ENCODE measurements around the gene UBAP2. TPM values are rescaled to one million over a fixed set of nuclear protein-coding genes. Genes with fewer than 3 reads are reported as not detected.

UBAP2 gene
- total RNA-seq, 2 experiments from 2014 or later = 28.6 to 32.8 TPM

DNA sequence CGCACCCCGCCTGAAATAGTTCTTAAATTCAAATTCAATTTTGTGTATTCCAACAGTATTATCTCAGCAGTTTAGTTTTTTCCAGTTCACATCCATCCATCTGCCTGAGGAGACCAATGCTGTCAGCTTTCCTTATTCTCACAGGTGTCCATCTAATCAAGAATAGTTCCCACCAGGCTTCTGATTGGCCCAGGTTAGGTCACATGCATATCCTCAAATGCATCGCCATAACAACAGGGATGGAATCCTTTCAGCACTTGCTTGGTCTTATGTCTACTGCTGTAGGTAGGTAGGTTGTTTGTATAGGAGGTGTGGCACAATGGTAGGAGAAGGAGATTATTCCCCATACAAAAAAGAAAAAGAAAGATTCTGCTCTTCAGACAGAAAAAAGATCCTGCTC is 140.6 kb downstream of the UBAP2 start:
- Mint-ChIP-seq H3K36me3 (ENCODE audit: low read depth) (peaks cover 22% of the 10 kb centered on the region), H3K27me3 (ENCODE audit: low read depth) (no peaks in the 10 kb centered on the region), H3K4me1 (ENCODE audit: low read depth) (peaks cover 15% of the 10 kb centered on the region), H3K4me3 (no peak overlapping the region), H3K27ac (no peak overlapping the region), H3K9me3 (no peaks in the 10 kb centered on the region)
- intact Hi-C loops (cut with micrococcal nuclease) = no loop called here
- no peak for DNase-seq
- CTCF ChIA-PET = no interaction called here

DNA sequence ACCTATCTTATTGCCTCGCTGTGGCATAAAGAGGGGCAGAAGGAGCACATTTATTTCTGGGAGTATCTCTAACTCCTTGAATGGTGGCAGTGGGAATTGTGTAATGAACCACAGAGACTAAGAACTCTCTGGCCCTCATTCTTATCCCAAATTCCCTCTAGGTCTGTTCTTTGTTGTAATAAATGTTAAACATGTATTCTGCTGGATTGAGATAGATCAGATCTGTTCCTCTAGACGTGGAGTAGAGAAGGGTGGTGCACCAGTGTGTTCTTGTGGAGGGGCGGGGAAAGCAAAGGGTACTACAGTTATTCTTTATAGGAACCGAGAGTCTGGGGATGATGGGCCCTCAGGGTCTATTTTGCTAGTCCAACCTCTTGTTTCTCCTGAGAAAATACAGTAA is 141.3 kb downstream of the UBAP2 start:
- Mint-ChIP-seq H3K36me3 (ENCODE audit: low read depth) (peaks cover 20% of the 10 kb centered on the region), H3K27ac (no peak overlapping the region)
- CTCF ChIA-PET = interaction anchor here (0.8 to 1.4 kb wide), 3 partner anchors 21 to 346 kb away, joined by 3 to 5 read pairs (median 3); no protein-coding TSS in a partner anchor

DNA sequence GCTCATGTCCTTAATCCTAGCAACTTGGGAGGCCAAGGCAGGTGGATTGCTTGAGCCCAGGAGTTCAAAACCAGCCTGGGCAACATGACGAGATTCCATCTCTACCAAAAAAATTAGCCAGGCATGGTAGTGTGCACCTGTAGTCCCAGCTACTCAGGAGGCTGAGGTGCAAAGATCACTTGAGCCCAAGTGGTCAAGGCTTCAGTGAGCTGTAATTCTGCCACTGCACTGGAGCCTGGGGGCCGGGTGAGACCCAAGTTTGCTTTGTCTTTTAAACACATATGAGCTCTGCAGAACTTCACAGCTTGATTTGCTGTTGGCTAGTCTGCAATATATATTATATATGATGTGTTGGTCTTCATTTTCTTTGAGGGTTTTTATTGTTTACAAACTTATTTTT is 141.9 kb downstream of the UBAP2 start:
- Mint-ChIP-seq H3K27me3 (ENCODE audit: low read depth) (no peaks in the 10 kb centered on the region), H3K36me3 (ENCODE audit: low read depth) (peaks cover 20% of the 10 kb centered on the region), H3K4me3 (no peak overlapping the region), H3K9me3 (no peaks in the 10 kb centered on the region), H3K4me1 (ENCODE audit: low read depth) (peaks cover 16% of the 10 kb centered on the region), H3K27ac (no peak overlapping the region)
- no peak for DNase-seq
- intact Hi-C loops (cut with micrococcal nuclease) = no loop called here
- CTCF ChIA-PET = interaction anchor here (0.8 to 1.4 kb wide), 3 partner anchors 22 to 347 kb away, joined by 3 to 5 read pairs (median 3); no protein-coding TSS in a partner anchor

More for the DNA sequence above, 141.3 kb downstream of the UBAP2 start:
- H3K9me3 Mint-ChIP-seq = no peaks in the 10 kb centered on the region
- H3K4me1 Mint-ChIP-seq (ENCODE audit: low read depth) = peaks cover 16% of the 10 kb centered on the region
- intact Hi-C loops (cut with micrococcal nuclease) = no loop called here
- no peak overlapping the region for H3K4me3 Mint-ChIP-seq
- H3K27me3 Mint-ChIP-seq (ENCODE audit: low read depth) = no peaks in the 10 kb centered on the region
- no peak for DNase-seq

DNA sequence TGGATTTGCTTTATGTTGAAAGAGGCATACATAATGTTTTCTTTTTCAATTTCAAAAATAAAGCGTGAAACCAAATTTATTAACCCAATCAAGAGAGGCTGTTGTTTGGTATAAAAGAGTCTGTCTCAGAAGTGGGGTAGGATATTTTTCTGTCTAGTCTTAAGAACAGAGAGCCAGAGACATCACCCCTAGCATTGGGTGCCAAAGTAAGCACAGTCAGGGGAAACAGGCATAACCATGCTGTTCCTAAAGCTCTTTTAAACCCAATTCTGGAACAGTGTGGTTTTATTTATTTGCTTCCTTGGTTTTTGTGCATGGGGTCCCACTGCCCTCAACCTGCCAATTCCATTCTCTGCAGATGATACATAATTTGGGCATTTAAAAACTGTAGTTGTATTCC is 143.6 kb downstream of the UBAP2 start:
- Mint-ChIP-seq H3K36me3 (ENCODE audit: low read depth) (peaks cover 22% of the 10 kb centered on the region), H3K4me3 (no peak overlapping the region), H3K9me3 (no peaks in the 10 kb centered on the region), H3K27ac (no peak overlapping the region), H3K4me1 (ENCODE audit: low read depth) (peaks cover 16% of the 10 kb centered on the region), H3K27me3 (ENCODE audit: low read depth) (no peaks in the 10 kb centered on the region)
- intact Hi-C loops (cut with micrococcal nuclease) = no loop called here
- CTCF ChIA-PET = interaction anchor here (1.0 kb wide), 1 partner anchor 92 kb away, joined by 4 read pairs; no protein-coding TSS in a partner anchor
- DNase-seq = no peak

DNA sequence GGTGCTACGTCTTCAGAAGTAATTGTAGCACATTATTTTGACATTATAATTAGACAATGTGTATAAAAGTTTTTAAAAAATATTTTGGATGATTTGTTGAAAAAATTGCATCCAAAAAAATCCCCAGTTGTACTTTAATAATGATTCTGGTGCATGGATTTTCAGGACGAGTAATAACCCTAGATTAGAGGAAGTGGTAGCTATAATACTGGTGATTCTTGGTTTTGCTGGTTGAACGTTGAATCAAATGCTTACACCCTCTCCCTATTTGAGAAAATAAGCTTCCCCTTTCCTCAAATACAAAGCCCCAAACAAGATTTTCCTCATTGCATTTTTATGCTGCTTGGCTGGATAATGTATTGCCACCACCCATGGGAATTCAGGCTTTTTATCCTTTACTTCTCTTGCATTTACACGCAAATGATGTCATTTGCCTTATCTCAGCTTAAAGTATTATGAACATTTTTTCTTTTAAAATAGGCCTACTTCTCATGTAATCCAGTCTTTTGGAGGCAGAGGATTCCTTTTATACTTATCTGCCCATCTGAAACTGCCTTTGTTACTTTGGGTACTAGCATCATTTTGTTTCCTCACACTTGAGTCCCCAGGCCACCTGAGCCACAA is 145.4 kb downstream of the UBAP2 start:
- Mint-ChIP-seq H3K4me3 (no peak overlapping the region), H3K27me3 (ENCODE audit: low read depth) (no peaks in the 10 kb centered on the region), H3K36me3 (ENCODE audit: low read depth) (peaks cover 24% of the 10 kb centered on the region), H3K27ac (peak overlapping the region; percentile 27), H3K4me1 (ENCODE audit: low read depth) (peaks cover 16% of the 10 kb centered on the region), H3K9me3 (no peaks in the 10 kb centered on the region)
- DNase-seq = no peak
- CTCF ChIA-PET = no interaction called here
- intact Hi-C loops (cut with micrococcal nuclease) = no loop called here

DNA sequence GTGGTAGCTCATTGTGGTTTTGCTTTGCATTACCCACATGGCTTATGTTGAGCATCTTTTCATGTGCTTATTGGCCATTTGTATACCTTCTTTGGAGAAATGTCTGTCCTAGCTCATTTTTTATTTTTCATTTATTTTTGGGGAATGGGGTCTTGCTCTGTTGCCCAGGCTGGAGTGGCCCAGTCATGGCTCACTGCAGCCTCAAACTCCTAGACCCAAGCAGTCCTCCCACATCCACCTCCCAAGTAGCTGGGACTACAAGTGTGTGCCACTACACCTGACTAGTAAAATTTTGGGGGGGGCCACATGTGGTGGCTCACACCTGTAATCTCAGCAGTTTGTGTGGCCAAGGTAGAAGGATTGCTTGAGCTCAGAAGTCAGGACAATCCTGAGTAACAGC is 154.4 kb downstream of the UBAP2 start:
- H3K4me1 Mint-ChIP-seq (ENCODE audit: low read depth) = peaks cover 10% of the 10 kb centered on the region
- peaks cover 15% of the 10 kb centered on the region for H3K36me3 Mint-ChIP-seq (ENCODE audit: low read depth)
- H3K27ac Mint-ChIP-seq = no peak overlapping the region
- no peak overlapping the region for H3K4me3 Mint-ChIP-seq
- intact Hi-C loops (cut with micrococcal nuclease) = no loop called here
- H3K27me3 Mint-ChIP-seq (ENCODE audit: low read depth) = no peaks in the 10 kb centered on the region
- no peaks in the 10 kb centered on the region for H3K9me3 Mint-ChIP-seq
- CTCF ChIA-PET = no interaction called here
- DNase-seq = no peak

DNA sequence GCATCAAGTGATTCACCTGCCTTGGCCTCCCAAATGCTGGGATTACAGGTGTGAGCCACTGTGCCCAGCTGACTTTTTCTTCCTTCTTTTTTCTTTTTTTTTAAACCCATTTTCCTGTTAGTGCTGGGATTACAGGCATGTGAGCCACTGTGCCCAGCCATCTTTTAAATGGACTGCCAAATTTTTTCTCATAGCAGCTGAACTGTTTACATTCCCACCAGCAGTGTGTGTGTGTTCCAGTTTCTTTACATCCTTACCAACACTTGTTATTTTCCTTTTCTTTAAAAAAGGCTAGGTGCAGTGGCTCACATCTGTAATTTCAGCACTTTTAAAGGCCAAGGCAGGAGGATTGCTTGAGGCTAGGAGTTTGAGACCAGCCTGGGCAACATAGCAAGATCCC is 154.8 kb downstream of the UBAP2 start:
- DNase-seq = no peak
- H3K27me3 Mint-ChIP-seq (ENCODE audit: low read depth) = no peaks in the 10 kb centered on the region
- H3K4me1 Mint-ChIP-seq (ENCODE audit: low read depth) = peaks cover 10% of the 10 kb centered on the region
- H3K36me3 Mint-ChIP-seq (ENCODE audit: low read depth) = peaks cover 15% of the 10 kb centered on the region
- H3K27ac Mint-ChIP-seq = no peak overlapping the region
- CTCF ChIA-PET = interaction anchor here (0.7 kb wide), 1 partner anchor 265 kb away, joined by 3 read pairs; no protein-coding TSS in a partner anchor
- no peaks in the 10 kb centered on the region for H3K9me3 Mint-ChIP-seq
- intact Hi-C loops (cut with micrococcal nuclease) = no loop called here
- no peak overlapping the region for H3K4me3 Mint-ChIP-seq

DNA sequence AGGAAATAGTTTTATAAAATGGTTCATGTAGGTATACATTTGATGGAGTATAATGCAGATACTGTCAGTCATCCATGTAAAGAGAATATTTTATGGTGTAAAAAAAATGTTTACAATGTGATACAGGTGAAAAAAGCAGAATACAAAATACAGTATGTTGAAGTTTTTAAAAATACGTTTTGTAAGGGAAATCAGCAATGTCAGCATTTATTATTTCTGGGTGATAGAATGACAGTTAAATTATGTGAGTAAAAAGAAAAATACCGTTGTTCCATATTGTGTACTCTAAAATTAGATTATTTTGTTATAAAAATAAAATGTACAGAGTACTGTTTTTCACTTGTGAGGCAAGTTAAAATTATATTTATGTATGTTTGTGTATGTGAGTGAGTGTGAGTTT is 162.7 kb downstream of the UBAP2 start:
- Mint-ChIP-seq H3K9me3 (no peaks in the 10 kb centered on the region), H3K27ac (no peak overlapping the region), H3K4me3 (no peak overlapping the region), H3K36me3 (ENCODE audit: low read depth) (peaks cover 14% of the 10 kb centered on the region), H3K4me1 (ENCODE audit: low read depth) (peaks cover 29% of the 10 kb centered on the region), H3K27me3 (ENCODE audit: low read depth) (no peaks in the 10 kb centered on the region)
- CTCF ChIA-PET = no interaction called here
- intact Hi-C loops (cut with micrococcal nuclease) = no loop called here
- no peak for DNase-seq

DNA sequence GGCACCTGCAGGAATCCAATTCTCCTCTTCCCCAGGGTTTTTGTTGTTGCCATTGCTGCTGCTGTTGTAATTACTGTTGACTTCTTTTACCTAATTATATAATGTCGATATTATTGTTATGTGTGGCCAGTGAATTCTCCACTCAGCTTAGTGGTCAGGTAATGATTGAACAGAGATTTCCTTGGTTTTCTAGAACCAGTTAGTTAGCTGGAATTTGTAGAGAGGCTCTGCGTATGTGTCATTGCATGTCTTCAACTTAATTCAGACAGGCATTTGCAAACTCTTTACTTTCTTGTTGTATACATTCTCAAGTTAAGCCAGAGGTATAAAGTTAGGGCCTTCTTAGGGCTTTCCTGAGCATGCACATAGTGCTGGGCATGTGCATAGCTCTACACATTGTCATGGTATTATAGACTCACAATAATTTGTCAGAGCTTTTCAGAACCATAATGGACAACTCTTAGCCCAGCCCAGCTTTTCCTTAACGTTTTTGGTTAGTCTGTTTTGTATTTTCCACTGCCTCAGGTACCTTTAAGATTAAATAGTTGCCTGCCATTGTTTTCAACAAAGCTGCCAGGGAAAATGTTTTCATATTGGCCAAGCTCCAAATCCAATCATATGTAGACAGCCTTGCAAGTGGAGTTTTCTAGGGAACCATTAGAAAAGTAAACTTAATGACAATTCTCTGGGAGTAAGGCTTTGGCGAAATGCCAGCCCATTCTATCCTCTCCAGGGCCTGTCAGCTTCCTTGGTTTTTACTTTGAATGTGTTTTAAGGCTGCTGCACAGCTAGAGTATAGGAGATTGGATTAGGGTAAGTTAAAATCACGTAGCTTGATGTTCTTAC is 163.6 kb downstream of the UBAP2 start:
- no peaks in the 10 kb centered on the region for H3K27me3 Mint-ChIP-seq (ENCODE audit: low read depth)
- CTCF ChIA-PET = interaction anchor here (0.5 to 1.3 kb wide), 4 partner anchors 25 to 71 kb away, joined by 3 to 6 read pairs (median 4); no protein-coding TSS in a partner anchor
- H3K4me3 Mint-ChIP-seq = no peak overlapping the region
- peaks cover 13% of the 10 kb centered on the region for H3K36me3 Mint-ChIP-seq (ENCODE audit: low read depth)
- H3K9me3 Mint-ChIP-seq = no peaks in the 10 kb centered on the region
- H3K27ac Mint-ChIP-seq = no peak overlapping the region
- H3K4me1 Mint-ChIP-seq (ENCODE audit: low read depth) = peaks cover 38% of the 10 kb centered on the region
- DNase-seq = no peak
- intact Hi-C loops (cut with micrococcal nuclease) = no loop called here

DNA sequence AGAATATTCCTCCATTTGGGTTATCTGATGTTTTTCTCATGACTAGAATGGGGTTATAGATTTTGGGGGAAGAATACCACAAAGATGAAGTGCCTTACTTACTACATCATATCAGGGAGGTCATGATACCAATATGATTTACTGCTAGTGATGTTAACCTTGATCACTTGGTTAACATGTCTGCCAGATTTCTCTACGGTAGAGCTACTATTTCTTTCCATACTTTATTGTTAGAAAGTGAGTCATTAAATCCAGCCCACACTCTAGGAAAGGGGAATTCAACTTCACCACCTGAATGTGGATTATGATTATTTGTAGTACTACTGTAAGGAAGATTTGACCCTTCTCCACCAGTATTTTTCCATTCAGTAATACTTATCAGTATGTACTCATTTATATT is 167.1 kb downstream of the UBAP2 start:
- H3K27ac Mint-ChIP-seq = peak overlapping the region; percentile 90
- peaks cover 60% of the 10 kb centered on the region for H3K4me1 Mint-ChIP-seq (ENCODE audit: low read depth)
- intact Hi-C loops (cut with micrococcal nuclease) = loop anchor here (1.0 to 2.0 kb wide), 2 partner anchors 45 to 65 kb away; partner anchors contain the start of gene UBE2R2
- no peaks in the 10 kb centered on the region for H3K9me3 Mint-ChIP-seq
- H3K27me3 Mint-ChIP-seq (ENCODE audit: low read depth) = no peaks in the 10 kb centered on the region
- peak overlapping the region; percentile 30 for H3K4me3 Mint-ChIP-seq
- CTCF ChIA-PET = interaction anchor here (0.6 kb wide), 1 partner anchor 246 kb away, joined by 4 read pairs; no protein-coding TSS in a partner anchor
- DNase-seq = no peak
- H3K36me3 Mint-ChIP-seq (ENCODE audit: low read depth) = peaks cover 5% of the 10 kb centered on the region

DNA sequence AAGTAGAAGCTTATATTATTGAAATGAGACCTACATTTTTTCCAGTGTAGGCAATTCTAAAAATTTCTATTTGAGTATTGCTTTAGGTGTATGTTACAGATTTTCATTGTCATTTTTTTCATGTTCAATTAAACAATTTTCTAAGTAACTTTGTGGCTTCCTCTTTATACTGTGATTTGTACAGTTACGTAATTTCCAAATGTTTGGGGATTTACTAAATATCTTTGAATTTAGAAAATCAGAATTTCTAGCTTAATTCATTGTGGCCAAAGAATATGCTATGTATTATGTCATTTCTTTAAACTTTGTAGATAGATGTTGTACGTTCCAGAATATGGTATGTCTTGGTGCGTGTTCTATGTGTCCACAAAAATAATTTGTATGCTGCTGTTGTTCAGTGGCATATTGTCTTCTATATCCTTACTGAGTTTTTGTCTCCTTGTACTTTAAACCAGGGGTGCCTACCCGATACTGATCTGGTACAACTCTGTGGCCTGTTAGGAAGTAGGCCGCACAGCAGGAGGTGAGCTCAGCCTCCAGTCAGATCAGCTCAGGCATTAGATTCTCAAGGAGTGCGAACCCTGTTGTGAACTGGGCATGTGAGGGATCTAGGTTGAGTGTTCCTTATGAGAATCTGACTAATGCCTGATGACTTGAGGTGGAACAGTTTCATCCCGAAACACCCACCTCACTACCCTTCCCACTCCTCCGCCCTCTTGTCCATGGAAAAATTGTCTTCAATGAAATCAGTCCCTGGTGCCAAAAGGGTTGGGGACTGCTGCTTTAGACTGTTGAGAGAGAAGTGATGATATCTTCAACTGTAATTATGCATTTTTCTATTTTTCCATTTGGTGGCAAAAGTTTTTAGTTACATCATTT is 168.2 kb downstream of the UBAP2 start:
- CTCF ChIA-PET = interaction anchor here (0.5 to 1.6 kb wide), 7 partner anchors 34 to 299 kb away, joined by 3 to 5 read pairs (median 3); no protein-coding TSS in a partner anchor
- peak; percentile 25 for DNase-seq
- Mint-ChIP-seq H3K4me3 (no peak overlapping the region), H3K36me3 (ENCODE audit: low read depth) (peaks cover 4% of the 10 kb centered on the region), H3K4me1 (ENCODE audit: low read depth) (peaks cover 64% of the 10 kb centered on the region), H3K9me3 (no peaks in the 10 kb centered on the region), H3K27me3 (ENCODE audit: low read depth) (no peaks in the 10 kb centered on the region), H3K27ac (peak overlapping the region; percentile 90)
- intact Hi-C loops (cut with micrococcal nuclease) = loop anchor here (1.0 to 2.0 kb wide), 2 partner anchors 44 to 64 kb away; partner anchors contain the start of gene UBE2R2
